GM12875 (cell line): ENCODE data around the gene SERTAD3.

ENCODE experiments used
- H3K4me3 ChIP-seq: one replicate; pipeline ENCODE4 v1.5.1; 2011; ENCODE audit warnings: low read depth, low read length, control low read depth
- CTCF ChIP-seq: IDR thresholded peaks from 2 replicates; pipeline ENCODE4 v1.5.1; 2011; ENCODE audit warnings: low read depth, mild to moderate bottlenecking, control low read depth, inconsistent platforms, low read length, moderate library complexity, borderline replicate concordance; ENCODE audit not compliant: insufficient read depth

Gene SERTAD3

GRCh38 chr19:40393894-40394815 lies 50.0 kb downstream of the SERTAD3 start:
- no peak overlapping the region for H3K4me3 ChIP-seq
- no peak for TF ChIP-seq CTCF

- no peak overlapping the region for H3K4me3 ChIP-seq
- TF ChIP-seq CTCF, result peak; percentile 67; the same call in 1 of the 2 replicates
Measured at GRCh38 chr19:40392894-40393517, 51.1 kb downstream of the SERTAD3 start.

GRCh38 chr19:40392123-40392522 lies 52.0 kb downstream of the SERTAD3 start:
- no peak overlapping the region for H3K4me3 ChIP-seq
- no peak for TF ChIP-seq CTCF
